Esophagus muscularis mucosa (tissue), 4 donors: Measurements from ENCODE around the gene CTDSP2. TPM values are rescaled to one million over a fixed set of nuclear protein-coding genes. Genes with fewer than 3 reads are reported as not detected.
A peak's percentile ranks its signal among the peaks of the same experiment; 100 is the strongest.

Experiments
- DNase-seq: peaks from one replicate; pipeline ENCODE4 v3.0.0-alpha.2; 2017; ENCODE audit errors: extremely low spot score
- H3K27ac ChIP-seq, 4 donors: fragments of 200-600 bp; sonication (generic); replicated peaks in 1 of 4; 1 replicate in 3 of 4; 2 replicates in 1 of 4; pipeline ENCODE4 v1.5.1; 2016 to 2019; ENCODE audit warnings: mild to moderate bottlenecking in 1 of 4
- H3K27me3 ChIP-seq, 4 donors: fragments of 200-600 bp; sonication (generic); one replicate each; pipeline versions ENCODE4 v1.5.1 to v1.6.0; 2016 to 2019
- H3K36me3 ChIP-seq, 4 donors: fragments of 200-600 bp; sonication (generic); one replicate each; pipeline ENCODE4 v1.5.1; 2016 to 2019
- H3K4me1 ChIP-seq, 4 donors: fragments of 200-600 bp; sonication (generic); one replicate each; pipeline ENCODE4 v1.5.1; 2016 to 2019
- H3K4me3 ChIP-seq, 4 donors: fragments of 200-600 bp; sonication (generic); 1 replicate in 2 of 4; 2 replicates in 2 of 4; pipeline ENCODE4 v1.5.1; 2016 to 2019; ENCODE audit warnings: mild to moderate bottlenecking in 4 of 4, moderate library complexity in 1 of 4
- H3K9me3 ChIP-seq, 4 donors: fragments of 200-600 bp; sonication (generic); 1 replicate in 3 of 4; 2 replicates in 1 of 4; pipeline ENCODE4 v1.5.1; 2016 to 2019
- CTCF ChIP-seq, 3 experiments: fragments of 200-600 bp in 2 of 3; fragments of 450-650 bp in 1 of 3; sonication (generic) in 2 of 3; IDR thresholded peaks; one replicate each; pipeline ENCODE4 v1.5.1; 2017 to 2019; ENCODE audit warnings: antibody characterized with exemption in 3 of 3, mild to moderate bottlenecking in 2 of 3, moderate library complexity in 1 of 3
- EP300 ChIP-seq: sonication (generic); formaldehyde crosslinking; IDR thresholded peaks from one replicate; pipeline ENCODE4 v1.6.1; 2017; ENCODE audit warnings: antibody characterized with exemption
- POLR2A ChIP-seq: fragments of 450-650 bp; IDR thresholded peaks from one replicate; pipeline ENCODE4 v1.6.1; 2017; ENCODE audit warnings: antibody characterized with exemption, moderate library complexity, mild to moderate bottlenecking, low read depth
- POLR2AphosphoS5 ChIP-seq, 2 donors: sonication (generic); formaldehyde crosslinking; IDR thresholded peaks; one replicate each; pipeline ENCODE4 v1.6.1; 2017; ENCODE audit warnings: antibody characterized with exemption in 2 of 2
- WGBS: methylation state at CpG from one replicate; pipeline ENCODE4 v1.1.5; 2018; 5-methylcytosine and 5-hydroxymethylcytosine counted together
- intact Hi-C: fragments of 100-400 bp; cut with DNase I; formaldehyde crosslinking; loops from one replicate; pipeline ENCODE4 v1.15.1; 2023
- total RNA-seq, 4 donors: library from RNA; depleted of rRNA; stranded (reverse); fragments of >200 nt; gene quantifications; one replicate each; pipeline versions ENCODE4 v1.1.0 to v1.2.1, GENCODE V29; 2016

The CTDSP2 gene
- total RNA-seq, 4 donors from 2014 or later, result 127 to 249 (median 196) TPM

- TF ChIP-seq EP300, result no peak
- no peak for TF ChIP-seq CTCF (IDR thresholded peaks at IDR 0.05)
- no peak for TF ChIP-seq POLR2AphosphoS5 (IDR thresholded peaks at IDR 0.05)
- no peak for TF ChIP-seq POLR2A
- Histone ChIP-seq H3K27ac (peak overlapping the region; percentile 50 to 98 (median 78)), H3K4me1 (peaks cover 42 to 53% (median 52%) of the 10 kb centered on the region in 4 donors), H3K36me3 (no peaks in the 10 kb centered on the region), H3K4me3 (no peak overlapping the region), H3K27me3 (no peaks in the 10 kb centered on the region), H3K9me3 (peaks cover 0 to 9% (median 0%) of the 10 kb centered on the region in 4 donors)
- 76% methylated on average over 2 of the region's 2 CpGs for WGBS
- no peak for DNase-seq
- intact Hi-C loops, result no loop called here
Measured at GRCh38 chr12:57886542-57886941, 40.0 kb upstream of the CTDSP2 start.

GRCh38 chr12:57885207-57885606 is 38.7 kb upstream of the CTDSP2 start:
- WGBS, result 95% methylated on average over 6 of the region's 6 CpGs
- peaks cover 0 to 9% (median 0%) of the 10 kb centered on the region in 4 donors for H3K9me3 ChIP-seq
- TF ChIP-seq POLR2A (no peak), POLR2AphosphoS5 (IDR thresholded peaks at IDR 0.05) (no peak), CTCF (IDR thresholded peaks at IDR 0.05) (no peak), EP300 (no peak)
- intact Hi-C loops, result no loop called here
- H3K4me1 ChIP-seq, result peaks cover 34 to 43% (median 39%) of the 10 kb centered on the region in 4 donors
- H3K27ac ChIP-seq, result no peak overlapping the region
- no peaks in the 10 kb centered on the region for H3K27me3 ChIP-seq
- no peaks in the 10 kb centered on the region for H3K36me3 ChIP-seq
- DNase-seq, result no peak
- H3K4me3 ChIP-seq, result no peak overlapping the region

GRCh38 chr12:57883700-57884099 is 37.2 kb upstream of the CTDSP2 start:
- no peaks in the 10 kb centered on the region for H3K36me3 ChIP-seq
- no peak overlapping the region for H3K27ac ChIP-seq
- TF ChIP-seq POLR2AphosphoS5 (IDR thresholded peaks at IDR 0.05) (no peak), EP300 (no peak), POLR2A (no peak), CTCF (IDR thresholded peaks at IDR 0.05) (no peak)

GRCh38 chr12:57883057-57883456 is 36.5 kb upstream of the CTDSP2 start:
- TF ChIP-seq CTCF (IDR thresholded peaks at IDR 0.05) (no peak), POLR2AphosphoS5 (IDR thresholded peaks at IDR 0.05) (no peak), EP300 (no peak), POLR2A (no peak)
- DNase-seq, result no peak
- intact Hi-C loops, result no loop called here
- H3K36me3 ChIP-seq, result no peaks in the 10 kb centered on the region
- H3K27ac ChIP-seq, result no peak overlapping the region
- no peak overlapping the region for H3K4me3 ChIP-seq
- H3K4me1 ChIP-seq, result peaks cover 12 to 21% (median 17%) of the 10 kb centered on the region in 4 donors
- 85% methylated on average over 1 of the region's 1 CpG for WGBS
- H3K27me3 ChIP-seq, result no peaks in the 10 kb centered on the region
- peaks cover 0 to 9% (median 0%) of the 10 kb centered on the region in 4 donors for H3K9me3 ChIP-seq

More at GRCh38 chr12:57883700-57884099, 37.2 kb upstream of the CTDSP2 start:
- Histone ChIP-seq H3K9me3 (peaks cover 0 to 9% (median 0%) of the 10 kb centered on the region in 4 donors), H3K27me3 (no peaks in the 10 kb centered on the region), H3K4me1 (peaks cover 19 to 28% (median 24%) of the 10 kb centered on the region in 4 donors), H3K4me3 (no peak overlapping the region)
- intact Hi-C loops, result no loop called here
- no peak for DNase-seq

GRCh38 chr12:57882575-57882974 is 36.0 kb upstream of the CTDSP2 start:
- no peak overlapping the region for H3K27ac ChIP-seq
- no peaks in the 10 kb centered on the region for H3K27me3 ChIP-seq
- no peak for TF ChIP-seq POLR2AphosphoS5 (IDR thresholded peaks at IDR 0.05)
- TF ChIP-seq CTCF (IDR thresholded peaks at IDR 0.05), result no peak
- no peak for TF ChIP-seq EP300
- no peak for TF ChIP-seq POLR2A
- intact Hi-C loops, result no loop called here
- no peak overlapping the region for H3K4me3 ChIP-seq
- peaks cover 0 to 9% (median 0%) of the 10 kb centered on the region in 4 donors for H3K9me3 ChIP-seq
- DNase-seq, result no peak
- no peaks in the 10 kb centered on the region for H3K36me3 ChIP-seq
- peaks cover 7 to 16% (median 12%) of the 10 kb centered on the region in 4 donors for H3K4me1 ChIP-seq
